ENCODE data around the gene NEU3.

GRCh38 chr11:74948546-74948897 is 40.2 kb upstream of the NEU3 start:
- TF ChIP-seq, protein P1, sequence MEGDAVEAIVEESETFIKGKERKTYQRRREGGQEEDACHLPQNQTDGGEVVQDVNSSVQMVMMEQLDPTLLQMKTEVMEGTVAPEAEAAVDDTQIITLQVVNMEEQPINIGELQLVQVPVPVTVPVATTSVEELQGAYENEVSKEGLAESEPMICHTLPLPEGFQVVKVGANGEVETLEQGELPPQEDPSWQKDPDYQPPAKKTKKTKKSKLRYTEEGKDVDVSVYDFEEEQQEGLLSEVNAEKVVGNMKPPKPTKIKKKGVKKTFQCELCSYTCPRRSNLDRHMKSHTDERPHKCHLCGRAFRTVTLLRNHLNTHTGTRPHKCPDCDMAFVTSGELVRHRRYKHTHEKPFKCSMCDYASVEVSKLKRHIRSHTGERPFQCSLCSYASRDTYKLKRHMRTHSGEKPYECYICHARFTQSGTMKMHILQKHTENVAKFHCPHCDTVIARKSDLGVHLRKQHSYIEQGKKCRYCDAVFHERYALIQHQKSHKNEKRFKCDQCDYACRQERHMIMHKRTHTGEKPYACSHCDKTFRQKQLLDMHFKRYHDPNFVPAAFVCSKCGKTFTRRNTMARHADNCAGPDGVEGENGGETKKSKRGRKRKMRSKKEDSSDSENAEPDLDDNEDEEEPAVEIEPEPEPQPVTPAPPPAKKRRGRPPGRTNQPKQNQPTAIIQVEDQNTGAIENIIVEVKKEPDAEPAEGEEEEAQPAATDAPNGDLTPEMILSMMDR (IDR thresholded peaks at IDR 0.05): no peak
- TF ChIP-seq POLR2AphosphoS5 (IDR thresholded peaks at IDR 0.05) (no peak), POLR2A (IDR thresholded peaks at IDR 0.05) (no peak)

Measured in transverse colon (tissue), 4 donors.